ENCODE results near the gene CYP2D6.

CYP2D6 gene

GRCh38 chr22:42077486-42078125 is 53.0 kb downstream of the CYP2D6 start:
- no peaks in the 10 kb centered on the region for H3K27me3 ChIP-seq (ENCODE audit: low read depth)
- in situ Hi-C loops (cut with MboI; ENCODE audit: low sequenced_read_pairs) = no loop called here
- no peak for DNase-seq (ENCODE audit: low spot score in 2 of 2)
- no peak overlapping the region for H3K4me3 ChIP-seq
- H3K36me3 ChIP-seq (replicated peaks) = peaks cover 8% of the 10 kb centered on the region
- no peaks in the 10 kb centered on the region for H3K9me3 ChIP-seq
- H3K4me1 ChIP-seq = peaks cover 10% of the 10 kb centered on the region

DNA sequence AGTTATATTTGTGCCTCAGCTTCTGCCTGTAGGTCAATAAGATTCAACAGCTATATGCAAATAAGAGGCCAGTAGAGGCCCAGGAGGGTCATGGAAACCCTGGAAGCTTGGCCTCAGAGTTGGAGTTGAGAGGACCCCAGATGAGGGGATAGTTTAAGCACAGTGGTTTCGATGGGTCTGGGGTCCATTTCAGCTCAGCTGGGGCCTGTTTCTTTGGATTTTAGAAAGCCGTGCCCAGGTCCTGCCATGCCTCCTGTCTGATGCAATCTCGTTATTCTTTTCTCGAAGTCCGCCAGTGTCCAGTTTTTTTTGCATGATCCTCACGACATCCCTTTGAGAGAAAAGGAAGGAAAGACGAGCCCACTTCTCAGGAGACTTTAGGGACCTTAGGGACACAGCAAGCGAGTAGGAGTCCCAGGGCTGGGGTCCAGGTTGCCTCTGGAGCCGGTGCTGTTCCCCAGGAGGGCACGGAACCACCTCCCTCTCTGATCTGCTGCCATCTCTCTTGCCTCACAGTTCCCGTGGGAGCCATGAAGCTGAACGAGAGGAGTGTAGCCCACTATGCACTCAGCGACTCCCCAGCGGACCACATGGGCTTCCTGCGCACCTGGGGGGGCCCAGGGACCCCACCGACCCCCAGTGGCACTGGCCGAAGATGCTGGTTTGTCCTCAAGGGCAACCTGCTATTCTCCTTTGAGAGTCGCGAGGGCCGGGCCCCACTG is 53.7 kb downstream of the CYP2D6 start:
- in situ Hi-C loops (cut with MboI; ENCODE audit: low sequenced_read_pairs) = no loop called here
- Histone ChIP-seq H3K36me3 (replicated peaks) (peaks cover 1% of the 10 kb centered on the region), H3K4me1 (peaks cover 10% of the 10 kb centered on the region), H3K4me3 (no peak overlapping the region), H3K9me3 (no peaks in the 10 kb centered on the region), H3K27me3 (ENCODE audit: low read depth) (no peaks in the 10 kb centered on the region)
- DNase-seq (ENCODE audit: low spot score in 2 of 2) = no peak

All from HAP-1 (cell line).